GM23338 (cell line): ENCODE measurements around the gene NGFR.

Experiments used
- CREB1 ChIP-seq: fragments of 250-450 bp; sonication (Bioruptor Pico); IDR thresholded peaks from 2 replicates; pipeline ENCODE4 v1.5.0; 2020; ENCODE audit warnings: low read depth, mild to moderate bottlenecking, moderate library complexity
- CTCF ChIP-seq, 2 experiments: fragments of 200-600 bp in 1 of 2; sonication (generic) in 1 of 2; conservative IDR thresholded peaks; 2 replicates each; pipeline versions ENCODE4 v1.5.1 to v1.6.1; 2016 to 2017; ENCODE audit warnings: antibody characterized with exemption in 2 of 2, low read depth in 2 of 2, mild to moderate bottlenecking in 2 of 2, moderate library complexity in 1 of 2
- EZH2 ChIP-seq: fragments of 200-600 bp; sonication (generic); IDR thresholded peaks from one replicate; pipeline ENCODE4 v1.8.0; 2017; ENCODE audit warnings: antibody characterized with exemption, mild to moderate bottlenecking, low read depth; ENCODE audit not compliant: unreplicated experiment
- EZH2phosphoT487 ChIP-seq: fragments of 200-600 bp; sonication (generic); IDR thresholded peaks from one replicate; pipeline ENCODE4 v1.8.1; 2018; ENCODE audit warnings: antibody characterized with exemption; ENCODE audit not compliant: unreplicated experiment
- NANOG ChIP-seq: IDR thresholded peaks from 2 replicates; pipeline ENCODE4 v1.6.1; 2016; ENCODE audit warnings: antibody characterized with exemption, borderline replicate concordance
- POLR2AphosphoS5 ChIP-seq: IDR thresholded peaks from 2 replicates; pipeline ENCODE4 v1.6.1; 2016; ENCODE audit warnings: antibody characterized with exemption, low read depth
- ZNF114 ChIP-seq: fragments of 250-450 bp; sonication (Bioruptor Pico); IDR thresholded peaks from 2 replicates; pipeline ENCODE4 v1.5.0; 2020; ENCODE audit warnings: mild to moderate bottlenecking, moderate library complexity
- ZNF331 ChIP-seq: fragments of 250-450 bp; sonication (Bioruptor Pico); IDR thresholded peaks from 2 replicates; pipeline ENCODE4 v1.5.0; 2020; ENCODE audit warnings: low read depth, mild to moderate bottlenecking, moderate library complexity
- TF ChIP-seq, protein P1 (sequence below): IDR thresholded peaks from 2 replicates; pipeline ENCODE4 v1.6.1; 2016; ENCODE audit warnings: antibody characterized with exemption
- TF ChIP-seq, protein P2 (sequence below): IDR thresholded peaks from one replicate; pipeline ENCODE4 v1.6.1; 2018; ENCODE audit warnings: antibody characterized with exemption; ENCODE audit not compliant: unreplicated experiment

- TF ChIP-seq, protein P1, sequence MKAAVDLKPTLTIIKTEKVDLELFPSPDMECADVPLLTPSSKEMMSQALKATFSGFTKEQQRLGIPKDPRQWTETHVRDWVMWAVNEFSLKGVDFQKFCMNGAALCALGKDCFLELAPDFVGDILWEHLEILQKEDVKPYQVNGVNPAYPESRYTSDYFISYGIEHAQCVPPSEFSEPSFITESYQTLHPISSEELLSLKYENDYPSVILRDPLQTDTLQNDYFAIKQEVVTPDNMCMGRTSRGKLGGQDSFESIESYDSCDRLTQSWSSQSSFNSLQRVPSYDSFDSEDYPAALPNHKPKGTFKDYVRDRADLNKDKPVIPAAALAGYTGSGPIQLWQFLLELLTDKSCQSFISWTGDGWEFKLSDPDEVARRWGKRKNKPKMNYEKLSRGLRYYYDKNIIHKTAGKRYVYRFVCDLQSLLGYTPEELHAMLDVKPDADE, result no peak
- no peak for TF ChIP-seq EZH2
- TF ChIP-seq, protein P2, sequence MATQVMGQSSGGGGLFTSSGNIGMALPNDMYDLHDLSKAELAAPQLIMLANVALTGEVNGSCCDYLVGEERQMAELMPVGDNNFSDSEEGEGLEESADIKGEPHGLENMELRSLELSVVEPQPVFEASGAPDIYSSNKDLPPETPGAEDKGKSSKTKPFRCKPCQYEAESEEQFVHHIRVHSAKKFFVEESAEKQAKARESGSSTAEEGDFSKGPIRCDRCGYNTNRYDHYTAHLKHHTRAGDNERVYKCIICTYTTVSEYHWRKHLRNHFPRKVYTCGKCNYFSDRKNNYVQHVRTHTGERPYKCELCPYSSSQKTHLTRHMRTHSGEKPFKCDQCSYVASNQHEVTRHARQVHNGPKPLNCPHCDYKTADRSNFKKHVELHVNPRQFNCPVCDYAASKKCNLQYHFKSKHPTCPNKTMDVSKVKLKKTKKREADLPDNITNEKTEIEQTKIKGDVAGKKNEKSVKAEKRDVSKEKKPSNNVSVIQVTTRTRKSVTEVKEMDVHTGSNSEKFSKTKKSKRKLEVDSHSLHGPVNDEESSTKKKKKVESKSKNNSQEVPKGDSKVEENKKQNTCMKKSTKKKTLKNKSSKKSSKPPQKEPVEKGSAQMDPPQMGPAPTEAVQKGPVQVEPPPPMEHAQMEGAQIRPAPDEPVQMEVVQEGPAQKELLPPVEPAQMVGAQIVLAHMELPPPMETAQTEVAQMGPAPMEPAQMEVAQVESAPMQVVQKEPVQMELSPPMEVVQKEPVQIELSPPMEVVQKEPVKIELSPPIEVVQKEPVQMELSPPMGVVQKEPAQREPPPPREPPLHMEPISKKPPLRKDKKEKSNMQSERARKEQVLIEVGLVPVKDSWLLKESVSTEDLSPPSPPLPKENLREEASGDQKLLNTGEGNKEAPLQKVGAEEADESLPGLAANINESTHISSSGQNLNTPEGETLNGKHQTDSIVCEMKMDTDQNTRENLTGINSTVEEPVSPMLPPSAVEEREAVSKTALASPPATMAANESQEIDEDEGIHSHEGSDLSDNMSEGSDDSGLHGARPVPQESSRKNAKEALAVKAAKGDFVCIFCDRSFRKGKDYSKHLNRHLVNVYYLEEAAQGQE, result no peak
- TF ChIP-seq CTCF (conservative IDR thresholded peaks at IDR 0.05; ENCODE audit: low read depth in 2 of 2), result 0 out of 4 replicates have a peak, but pooled peaks of 1 of the 2 experiments have one; percentile 2
- TF ChIP-seq ZNF114 (CRISPR knock-in tag), result no peak
- no peak for TF ChIP-seq POLR2AphosphoS5
- no peak for TF ChIP-seq EZH2phosphoT487
- TF ChIP-seq ZNF331 (CRISPR knock-in tag), result no peak
- TF ChIP-seq NANOG, result no peak
- TF ChIP-seq CREB1 (CRISPR knock-in tag), result no peak
Measured at GRCh38 chr17:49546546-49547535, 51.7 kb downstream of the NGFR start.
